Measurements from ENCODE around the gene SKIDA1. TPM values are rescaled to one million over a fixed set of nuclear protein-coding genes. Genes with fewer than 3 reads are reported as not detected.

The SKIDA1 gene
- total RNA-seq, 2 donors from 2014 or later: 0.78 to 1.3 TPM

DNA sequence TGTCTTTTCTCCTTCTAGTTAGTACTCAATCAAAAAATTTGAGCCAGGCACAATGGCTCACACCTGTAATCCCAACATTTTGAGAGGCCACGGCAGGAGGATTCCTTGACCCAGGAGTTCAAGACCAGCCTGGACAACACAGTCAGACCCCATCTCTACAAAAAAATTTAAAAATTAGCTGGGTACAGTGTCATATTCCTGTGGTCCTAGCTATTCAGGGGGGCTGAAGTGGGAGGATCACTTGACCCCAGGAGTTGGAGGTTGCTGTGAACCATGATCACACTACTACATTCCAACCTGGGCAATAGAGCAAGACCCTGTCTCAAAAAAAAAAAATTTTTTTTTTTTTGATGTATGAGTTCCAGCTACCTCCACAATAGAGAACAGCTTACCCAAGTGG lies 57.8 kb downstream of the SKIDA1 start:
- Histone ChIP-seq H3K9me3 (no peaks in the 10 kb centered on the region), H3K27ac (no peak overlapping the region), H3K4me3 (no peak overlapping the region), H3K27me3 (no peaks in the 10 kb centered on the region), H3K4me1 (no peaks in the 10 kb centered on the region), H3K36me3 (replicated peaks in 1 of 2; ENCODE audit: insufficient read depth in 1 of 2, low read depth in 2 of 2) (no peaks in the 10 kb centered on the region)
- DNase-seq (no peak), ATAC-seq (no peak)
- intact Hi-C loops (cut with DNase I): no loop called here
- no peak for TF ChIP-seq POLR2A (IDR thresholded peaks at IDR 0.05)
- TF ChIP-seq, protein P1, sequence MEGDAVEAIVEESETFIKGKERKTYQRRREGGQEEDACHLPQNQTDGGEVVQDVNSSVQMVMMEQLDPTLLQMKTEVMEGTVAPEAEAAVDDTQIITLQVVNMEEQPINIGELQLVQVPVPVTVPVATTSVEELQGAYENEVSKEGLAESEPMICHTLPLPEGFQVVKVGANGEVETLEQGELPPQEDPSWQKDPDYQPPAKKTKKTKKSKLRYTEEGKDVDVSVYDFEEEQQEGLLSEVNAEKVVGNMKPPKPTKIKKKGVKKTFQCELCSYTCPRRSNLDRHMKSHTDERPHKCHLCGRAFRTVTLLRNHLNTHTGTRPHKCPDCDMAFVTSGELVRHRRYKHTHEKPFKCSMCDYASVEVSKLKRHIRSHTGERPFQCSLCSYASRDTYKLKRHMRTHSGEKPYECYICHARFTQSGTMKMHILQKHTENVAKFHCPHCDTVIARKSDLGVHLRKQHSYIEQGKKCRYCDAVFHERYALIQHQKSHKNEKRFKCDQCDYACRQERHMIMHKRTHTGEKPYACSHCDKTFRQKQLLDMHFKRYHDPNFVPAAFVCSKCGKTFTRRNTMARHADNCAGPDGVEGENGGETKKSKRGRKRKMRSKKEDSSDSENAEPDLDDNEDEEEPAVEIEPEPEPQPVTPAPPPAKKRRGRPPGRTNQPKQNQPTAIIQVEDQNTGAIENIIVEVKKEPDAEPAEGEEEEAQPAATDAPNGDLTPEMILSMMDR (IDR thresholded peaks at IDR 0.05): no peak
- WGBS, 2 donors: 90 to 91% methylated on average over 1 of the region's 1 CpG

DNA sequence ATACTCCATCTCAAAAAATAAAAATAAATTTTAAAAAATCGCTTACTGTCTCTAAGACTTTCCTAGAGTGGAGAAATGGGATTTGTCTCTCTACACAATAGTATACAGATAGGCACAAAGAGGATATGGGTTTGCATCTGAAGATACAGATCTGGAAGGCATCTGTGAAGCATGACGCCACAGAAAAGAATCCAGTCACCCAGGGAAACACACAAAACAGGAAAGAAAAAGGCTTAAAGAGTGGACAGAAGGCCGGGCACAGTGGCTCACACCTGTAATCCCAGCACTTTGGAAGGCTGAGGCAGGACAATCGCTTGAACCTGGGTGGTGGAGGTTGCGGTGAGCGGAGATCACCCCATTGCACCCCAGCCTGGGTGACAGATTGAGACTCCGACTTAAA lies 61.3 kb downstream of the SKIDA1 start:
- intact Hi-C loops (cut with DNase I): no loop called here
- 80 to 84% methylated on average over 7 of the region's 7 CpGs for WGBS, 2 donors
- H3K4me3 ChIP-seq: no peak overlapping the region

More for the DNA sequence above, 61.3 kb downstream of the SKIDA1 start:
- TF ChIP-seq POLR2A (IDR thresholded peaks at IDR 0.05): no peak
- TF ChIP-seq, protein P1 (IDR thresholded peaks at IDR 0.05): no peak
- H3K27ac ChIP-seq: no peak overlapping the region
- no peak for DNase-seq
- H3K27me3 ChIP-seq: no peaks in the 10 kb centered on the region
- ATAC-seq: no peak
- no peaks in the 10 kb centered on the region for H3K4me1 ChIP-seq
- no peaks in the 10 kb centered on the region for H3K9me3 ChIP-seq
- no peaks in the 10 kb centered on the region for H3K36me3 ChIP-seq (replicated peaks in 1 of 2; ENCODE audit: insufficient read depth in 1 of 2, low read depth in 2 of 2)

MicroRNA genes within 50 kb of the gene (microRNA counts, 767-probe panel; counts per million panel counts)
- 0 to 736 counts per million in 2 donors for microRNA hsa-miR-1915-3p

Small RNA genes within 50 kb of the gene (microRNA-seq; reads per million reads assigned to microRNA genes)
- gene MIR1915 (ENCODE audit: borderline number of aligned reads in 2 of 2, borderline replicate concordance in 2 of 2): 0 reads per million in 2 donors

Small RNA genes within 50 kb of the gene (small RNA-seq; reads per million reads assigned to genes)
- gene MIR1915 (not detected), gene RF00019 (not detected), gene RNU6-306P (not detected)

Other genes with a start within 250 kb of the SKIDA1 start
- 10 to 100 TPM; 23.7 to 30.1 TPM for gene MLLT10, start 8.6 kb upstream of the SKIDA1 start, total RNA-seq

Data from body of pancreas (tissue), 4 donors.